ELR (cell line): ENCODE data around the gene ZBTB14.

Experiments used
- DNase-seq: peaks from one replicate; pipeline ENCODE4 v3.0.0-alpha.2; 2015; ENCODE audit warnings: low read depth

ZBTB14 gene

DNA sequence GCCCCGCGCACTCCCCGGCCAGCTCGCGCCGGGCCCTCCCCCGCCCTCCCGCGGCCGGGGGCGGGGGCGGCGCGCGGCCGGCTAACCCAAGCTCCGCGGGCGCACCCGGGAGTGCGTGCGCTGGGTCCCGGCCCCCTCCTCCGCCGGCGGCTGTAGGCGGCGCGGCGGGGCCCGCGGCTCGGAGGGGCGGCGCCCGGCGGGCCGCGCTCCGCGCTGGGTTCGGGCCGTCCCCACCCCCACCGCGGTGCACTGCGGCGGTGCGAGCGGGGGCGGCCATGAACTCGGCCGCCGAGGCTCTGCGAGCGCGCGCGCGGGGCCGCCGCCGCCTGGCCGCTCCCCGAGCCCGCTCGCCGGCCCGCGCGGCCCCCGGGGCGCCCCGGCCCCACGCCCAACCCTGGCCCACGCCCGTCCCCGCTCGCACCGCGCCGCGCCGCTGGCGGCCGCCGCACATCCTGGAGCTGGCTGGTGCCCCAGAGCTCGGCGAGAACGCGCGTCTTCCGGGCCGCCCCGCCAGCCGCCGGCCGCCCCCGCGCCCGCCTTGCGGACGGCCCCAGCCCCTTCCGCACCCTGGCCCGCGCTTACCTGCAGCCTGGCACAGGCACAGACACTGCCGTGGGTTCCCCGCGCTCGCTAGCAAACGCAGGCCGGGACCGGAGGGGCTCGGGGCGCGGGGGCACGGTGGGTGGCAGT lies at the start of gene ZBTB14:
TSS of gene ZBTB14 (minus strand) at position 496 of the 690 bp plus-strand sequence. CDS start 2,480 bp downstream, outside the sequence.
- DNase-seq = peak; percentile 64

DNA sequence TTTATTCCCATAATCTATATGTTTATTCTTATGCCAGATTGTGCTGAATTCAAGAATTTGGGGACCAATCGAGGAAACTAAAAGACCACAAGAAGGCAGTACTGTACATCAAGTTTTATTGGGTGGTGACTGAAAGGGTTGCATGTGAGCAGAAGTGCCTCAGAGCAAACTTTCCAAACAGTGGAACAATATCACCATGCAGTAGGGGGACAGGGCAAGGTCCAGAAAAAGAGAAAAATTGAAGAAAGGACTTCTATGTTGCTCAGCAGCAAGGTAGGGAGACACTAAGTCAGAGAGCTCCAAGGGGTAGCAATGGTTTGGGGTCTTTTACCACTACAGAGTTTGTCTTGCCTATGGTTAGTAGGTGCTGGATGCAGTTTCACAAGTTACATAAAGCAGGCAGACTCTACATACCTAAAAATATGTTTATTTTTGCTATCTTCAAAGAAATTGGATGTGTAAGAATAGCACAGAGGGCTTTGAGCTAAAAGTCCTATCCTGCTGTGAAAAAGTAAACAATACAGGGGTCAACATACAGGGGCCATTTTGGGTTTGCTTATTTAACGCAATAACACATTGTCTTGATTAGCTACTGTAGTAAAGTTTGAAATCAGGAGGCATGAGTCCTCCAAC lies 43.8 kb upstream of the ZBTB14 start:
- DNase-seq = no peak

DNA sequence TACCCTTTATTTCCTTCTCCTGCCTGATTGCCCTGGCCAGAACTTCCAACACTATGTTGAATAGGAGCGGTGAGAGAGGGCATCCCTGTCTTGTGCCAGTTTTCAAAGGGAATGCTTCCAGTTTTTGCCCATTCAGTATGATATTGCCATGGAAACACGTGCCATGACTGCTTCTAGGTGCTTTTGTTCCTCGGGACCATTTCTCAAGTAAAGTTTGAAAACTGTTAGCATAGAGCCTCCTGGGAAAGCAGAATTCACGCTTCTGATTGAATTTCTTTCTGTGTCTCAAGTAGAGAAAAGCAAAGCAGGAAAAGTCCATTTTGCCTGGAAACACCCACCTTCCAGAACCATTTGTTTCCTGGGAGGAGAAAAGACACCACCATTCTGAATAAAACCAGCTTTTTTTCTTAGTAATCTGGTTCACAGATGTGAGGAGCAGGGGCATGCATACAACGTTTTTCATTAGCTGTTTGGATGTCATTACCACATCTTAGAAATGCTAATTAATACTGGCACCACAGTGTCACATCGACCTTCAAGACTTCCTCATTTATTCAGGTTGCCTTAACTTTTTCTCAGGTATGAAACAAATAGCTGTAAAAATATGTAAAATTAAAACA lies 39.0 kb upstream of the ZBTB14 start:
- no peak for DNase-seq

GRCh38 chr18:5318061-5318700 lies 22.7 kb upstream of the ZBTB14 start:
- no peak for DNase-seq

- DNase-seq = no peak
Observed at GRCh38 chr18:5317186-5317585, 21.7 kb upstream of the ZBTB14 start.

DNA sequence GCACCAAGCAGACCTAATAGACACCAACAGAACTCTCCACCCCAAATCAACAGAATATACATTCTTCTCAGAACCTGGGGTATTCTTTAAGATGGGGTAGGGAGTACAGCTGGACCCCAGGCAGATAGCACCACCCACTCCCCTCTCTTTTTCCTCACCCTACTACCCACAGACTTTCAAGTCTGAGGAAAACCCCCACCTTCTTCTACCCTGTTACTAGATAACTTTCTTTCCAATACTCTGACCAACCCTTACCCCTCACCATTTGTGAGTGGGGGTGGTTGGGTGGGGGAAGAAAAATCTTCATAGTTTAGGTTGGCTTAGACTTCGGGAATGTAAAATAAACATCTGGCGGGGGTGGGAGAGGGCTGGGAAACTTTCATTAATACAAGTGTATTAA lies 20.3 kb upstream of the ZBTB14 start:
- no peak for DNase-seq

- no peak for DNase-seq
Observed at GRCh38 chr18:5311301-5311989, 15.9 kb upstream of the ZBTB14 start.

GRCh38 chr18:5309888-5310470 lies 14.5 kb upstream of the ZBTB14 start:
- no peak for DNase-seq

- DNase-seq = no peak
Observed at GRCh38 chr18:5305835-5306234, 10.3 kb upstream of the ZBTB14 start.

DNA sequence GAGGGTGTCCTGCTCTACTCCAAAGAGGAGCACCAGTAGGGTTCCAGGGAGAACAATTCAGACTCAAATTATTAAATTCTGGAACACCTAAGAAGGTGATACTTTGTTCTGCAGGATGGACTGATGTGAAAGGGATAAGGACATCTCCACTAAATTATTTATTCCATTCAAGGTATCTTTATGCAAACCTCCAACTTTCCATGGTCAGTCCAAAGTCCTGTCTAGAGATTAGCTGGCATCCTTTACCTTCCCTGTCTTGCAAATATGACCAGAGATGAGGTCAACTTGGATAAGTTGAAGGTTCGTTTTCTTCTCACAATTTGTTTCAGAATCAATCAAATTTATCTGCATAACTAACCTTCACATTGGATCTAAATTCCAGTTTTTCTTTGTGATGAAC lies 8.7 kb upstream of the ZBTB14 start:
- no peak for DNase-seq

GRCh38 chr18:5303636-5304035 lies 8.1 kb upstream of the ZBTB14 start:
- no peak for DNase-seq

GRCh38 chr18:5302606-5303005 lies 7.1 kb upstream of the ZBTB14 start:
- DNase-seq = no peak

DNA sequence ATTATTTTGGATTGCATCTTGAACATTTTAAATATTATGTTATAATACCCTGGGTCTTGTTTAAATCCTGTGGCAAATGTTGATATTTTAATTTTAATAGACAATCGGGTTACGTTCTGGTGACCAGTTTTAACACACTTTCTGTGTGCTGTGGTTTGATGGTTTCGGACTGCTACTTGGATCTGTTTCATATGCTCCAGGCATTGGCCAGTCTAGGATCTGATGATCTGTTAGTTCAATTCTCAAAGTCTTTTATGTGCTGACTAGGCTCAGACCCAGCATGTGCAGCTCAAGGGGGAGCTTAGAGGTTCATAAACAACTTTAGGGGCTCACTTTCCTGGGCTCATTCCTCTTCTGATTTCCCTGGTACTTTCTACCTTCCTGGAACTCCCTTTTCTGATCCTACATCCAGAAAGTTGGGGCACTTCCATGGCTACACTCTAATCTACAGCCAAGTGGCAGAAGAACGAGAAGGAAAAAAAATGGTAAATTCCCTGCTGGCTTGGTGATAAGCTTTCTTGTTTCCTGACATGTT lies 5.0 kb upstream of the ZBTB14 start:
- DNase-seq = no peak

- no peak for DNase-seq
Observed at GRCh38 chr18:5298156-5298852, 2.8 kb upstream of the ZBTB14 start.

DNA sequence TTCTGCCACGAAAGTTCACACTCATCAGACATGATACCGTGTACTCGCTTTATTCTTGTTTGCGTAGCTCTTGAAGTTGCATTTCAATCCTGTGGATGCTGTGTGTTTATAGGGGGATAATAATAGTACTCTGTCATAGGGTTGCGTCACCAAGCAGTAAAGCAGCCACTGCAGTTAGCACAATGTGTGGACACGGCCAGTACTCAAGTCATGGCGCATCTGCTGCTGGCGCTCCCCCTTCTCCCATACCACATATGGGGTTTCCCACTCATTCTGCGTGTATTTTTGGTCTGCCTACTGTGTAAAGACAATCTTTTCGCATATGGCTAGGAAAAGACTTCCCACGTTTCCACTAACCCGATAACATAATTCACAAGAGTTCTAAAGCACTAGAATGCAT lies 2.1 kb upstream of the ZBTB14 start:
- DNase-seq = no peak

DNA sequence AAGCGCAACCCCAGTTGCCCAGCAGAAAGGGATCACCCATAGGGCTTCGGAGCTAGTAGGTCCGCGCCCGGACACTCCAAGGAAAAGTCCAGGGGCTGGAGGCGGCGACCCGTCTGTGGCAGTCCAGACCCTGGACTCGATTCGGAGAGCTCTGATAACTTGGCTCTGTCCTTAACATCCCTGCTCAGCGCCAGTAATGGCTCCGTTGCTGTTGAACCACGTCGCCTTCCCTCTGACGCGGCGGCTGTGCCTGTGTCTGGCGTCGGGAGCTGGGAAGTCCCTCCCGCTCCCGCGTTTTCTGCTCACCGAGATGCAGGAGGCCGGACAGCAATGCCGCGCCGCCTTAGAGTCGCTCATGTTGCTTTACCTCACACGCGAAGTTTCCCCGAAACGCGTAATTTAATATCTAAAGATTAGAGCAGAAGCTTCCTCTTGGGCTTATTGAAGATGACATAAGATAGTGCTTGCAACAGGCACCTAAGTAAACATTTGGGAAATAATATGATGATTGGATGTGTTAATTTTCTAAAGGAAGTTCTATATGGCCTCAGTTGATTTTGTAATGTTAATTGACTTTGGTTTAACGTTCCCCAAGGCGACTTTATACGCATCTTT lies 1.3 kb upstream of the ZBTB14 start:
- peak; percentile 74 for DNase-seq

- peak; percentile 95 for DNase-seq
Observed at GRCh38 chr18:5295981-5296705, 617 bp upstream of the ZBTB14 start.

DNA sequence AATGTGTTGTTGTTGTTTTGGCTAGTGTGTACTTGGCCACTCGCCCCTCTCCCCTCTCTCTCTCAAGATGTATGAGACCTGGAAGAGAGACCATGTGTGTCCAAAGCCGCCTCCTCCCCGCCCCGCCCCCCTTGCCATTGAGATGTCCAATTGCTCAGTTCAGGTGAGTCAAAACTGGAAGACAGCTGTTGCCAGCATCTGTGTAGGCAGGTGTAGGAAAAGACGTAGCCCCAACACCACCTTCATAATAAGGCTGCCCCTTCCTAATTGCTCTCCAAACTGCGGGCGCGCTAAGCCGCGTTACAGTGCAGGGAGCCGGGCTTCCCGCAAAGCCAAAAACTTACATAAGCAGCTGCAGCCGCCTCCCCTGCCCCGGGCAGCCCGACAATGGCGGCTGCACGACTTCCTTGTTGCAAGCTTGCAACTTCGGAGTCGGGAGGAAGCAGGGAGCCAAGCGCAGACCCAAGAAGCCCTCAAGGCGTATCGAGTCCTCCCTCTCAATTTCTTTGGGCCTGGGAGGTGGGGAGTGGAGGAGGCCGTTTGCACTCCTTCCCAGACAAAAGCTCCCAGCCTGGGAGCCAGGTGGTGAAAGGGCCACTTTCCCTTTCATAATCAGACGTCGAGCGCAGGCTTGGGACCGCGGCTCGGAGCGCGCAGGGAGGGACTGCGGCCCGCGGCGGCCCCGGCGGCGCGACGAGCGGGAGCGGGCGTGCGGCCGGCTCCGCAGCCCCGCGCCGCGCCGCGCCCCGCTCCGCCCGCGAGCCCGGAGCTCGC lies 882 bp downstream of the ZBTB14 start:
- DNase-seq = peak; percentile 65

GRCh38 chr18:5294113-5294456 lies 1.4 kb downstream of the ZBTB14 start:
- DNase-seq = peak; percentile 14
